Stimulated activated CD4-positive, alpha-beta T cell treated with anti-CD3 and anti-CD28 coated beads, TNF-alpha, amount 100 ng/mL, for 48 hours (primary cell): ENCODE results near the gene NSDHL.
"Not testable (repeated sequence)": the region's sequence is repeated elsewhere in the genome, so short reads cannot be mapped to it uniquely, and the experiment has no call there.

ENCODE experiments used
- DNase-seq, 3 donors: peaks; one replicate each; pipeline ENCODE4 v3.0.0-alpha.2; 2020; ENCODE audit warnings: low read depth in 3 of 3

The NSDHL gene

GRCh38 chrX:152895121-152895520 lies 64.3 kb downstream of the NSDHL start:
- no peak for DNase-seq

- no peak for DNase-seq
Measured at GRCh38 chrX:152895724-152896420, 65.0 kb downstream of the NSDHL start.

GRCh38 chrX:152896450-152896849 lies 65.6 kb downstream of the NSDHL start:
- no peak for DNase-seq

GRCh38 chrX:152897222-152898131 lies 66.6 kb downstream of the NSDHL start, which contains the start of gene ZNF185:
ZNF185 (plus strand) TSS chrX:152898067; CDS start chrX:152914490, 16,423 bp downstream.
- DNase-seq: no peak

- DNase-seq: no peak
Measured at GRCh38 chrX:152898442-152898841, 67.6 kb downstream of the NSDHL start.

- no peak for DNase-seq
Measured at GRCh38 chrX:152899111-152899873, 68.4 kb downstream of the NSDHL start.

GRCh38 chrX:152899874-152900719 lies 69.2 kb downstream of the NSDHL start:
- no peak for DNase-seq

- no peak for DNase-seq
Measured at GRCh38 chrX:152900937-152901445, 70.1 kb downstream of the NSDHL start.

GRCh38 chrX:152901816-152902501 lies 71.1 kb downstream of the NSDHL start:
- DNase-seq: no peak

GRCh38 chrX:152902502-152902820 lies 71.6 kb downstream of the NSDHL start:
- DNase-seq: no peak

GRCh38 chrX:152903589-152903988 lies 72.7 kb downstream of the NSDHL start:
- no peak for DNase-seq

GRCh38 chrX:152904151-152905080 lies 73.6 kb downstream of the NSDHL start:
- DNase-seq: peak in 1 of 3 donors; percentile 25

- DNase-seq: no peak
Measured at GRCh38 chrX:152905081-152905420, 74.2 kb downstream of the NSDHL start.

GRCh38 chrX:152907084-152907651 lies 76.3 kb downstream of the NSDHL start:
- DNase-seq: no peak

GRCh38 chrX:152908486-152908885 lies 77.6 kb downstream of the NSDHL start:
- DNase-seq: no peak

- DNase-seq: not testable (repeated sequence)
Measured at GRCh38 chrX:152910018-152910417, 79.2 kb downstream of the NSDHL start.

GRCh38 chrX:152912106-152912505 lies 81.2 kb downstream of the NSDHL start:
- no peak for DNase-seq

GRCh38 chrX:152912641-152913040 lies 81.8 kb downstream of the NSDHL start:
- DNase-seq: no peak

- no peak for DNase-seq
Measured at GRCh38 chrX:152913346-152913745, 82.5 kb downstream of the NSDHL start.
